HG03045 (cell line): ENCODE measurements around the gene MAMDC2.

Source experiments
- ATAC-seq: cut with Tn5 transposase; IDR thresholded peaks from one replicate; pipeline ENCODE4 v1.9.1; 2021; ENCODE audit warnings: mild to moderate bottlenecking, moderate library complexity; ENCODE audit not compliant: unreplicated experiment

MAMDC2 gene

GRCh38 chr9:70061776-70062175 is 18.1 kb downstream of the MAMDC2 start:
- no peak for ATAC-seq

GRCh38 chr9:70064496-70064895 is 20.8 kb downstream of the MAMDC2 start:
- ATAC-seq = no peak

GRCh38 chr9:70065572-70065971 is 21.9 kb downstream of the MAMDC2 start:
- no peak for ATAC-seq

GRCh38 chr9:70066418-70066817 is 22.8 kb downstream of the MAMDC2 start:
- ATAC-seq = no peak

DNA sequence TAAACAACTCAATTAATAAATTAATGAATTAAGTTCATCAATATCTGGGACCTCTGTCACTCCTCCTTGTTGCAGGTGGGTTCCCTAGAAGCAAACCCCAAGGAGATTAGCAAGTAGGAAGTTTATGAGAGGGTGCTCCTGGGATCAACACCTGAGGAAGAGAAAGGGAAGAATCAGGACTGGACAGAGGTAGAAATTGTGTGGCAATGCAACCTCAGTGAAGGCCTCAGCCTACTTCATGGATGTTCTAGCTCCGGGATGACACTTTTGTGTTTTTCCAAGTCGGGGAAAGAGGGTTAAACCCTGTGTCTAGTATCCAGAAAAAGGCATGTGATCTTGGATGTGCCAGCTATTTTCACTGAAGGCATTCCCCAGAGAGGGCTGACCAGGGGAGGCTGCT is 23.2 kb downstream of the MAMDC2 start:
- ATAC-seq = no peak

- no peak for ATAC-seq
These were observed 26.1 kb downstream of the MAMDC2 start for GRCh38 chr9:70069704-70070103.

- ATAC-seq = no peak
These were observed 29.5 kb downstream of the MAMDC2 start for GRCh38 chr9:70073193-70073592.

DNA sequence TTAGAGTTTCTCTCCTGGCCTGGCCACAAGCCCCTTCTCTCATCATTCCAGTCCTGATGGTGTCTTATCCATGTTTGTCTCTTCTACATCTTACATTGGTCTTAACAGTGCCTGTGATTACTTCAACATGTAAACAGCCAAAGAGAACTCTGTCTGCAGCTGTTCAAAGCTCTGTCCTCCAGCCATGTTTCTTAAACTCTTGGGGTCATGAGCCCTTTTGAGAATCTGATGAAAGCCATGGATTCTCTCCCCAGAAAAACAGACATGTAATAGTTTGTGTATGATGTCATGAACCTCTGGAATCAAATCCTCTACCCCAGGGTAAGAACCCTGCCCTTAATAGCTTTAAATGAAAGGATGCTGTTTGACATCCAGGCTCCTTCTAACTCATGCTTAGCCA is 30.1 kb downstream of the MAMDC2 start:
- no peak for ATAC-seq

DNA sequence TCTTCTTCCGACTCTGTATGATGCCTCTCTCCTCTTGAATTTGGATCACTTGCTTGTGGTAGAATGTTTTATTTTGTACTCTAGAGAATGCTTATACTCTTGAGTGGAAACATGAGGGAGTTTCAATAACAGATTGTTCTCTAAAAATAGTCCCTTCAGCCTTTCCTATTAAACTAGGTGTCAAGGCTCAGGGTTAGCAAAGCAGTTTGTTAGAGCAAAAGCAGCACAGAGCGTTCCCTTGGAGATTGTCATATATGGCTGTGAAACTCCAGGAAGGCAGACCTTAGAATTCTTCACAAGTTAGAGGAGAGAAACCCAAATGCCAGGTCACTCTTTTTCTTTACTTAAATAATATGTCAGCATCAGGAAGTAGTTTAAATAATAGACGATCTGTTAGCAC is 33.0 kb downstream of the MAMDC2 start:
- no peak for ATAC-seq

GRCh38 chr9:70079417-70080037 is 35.9 kb downstream of the MAMDC2 start:
- ATAC-seq = no peak

DNA sequence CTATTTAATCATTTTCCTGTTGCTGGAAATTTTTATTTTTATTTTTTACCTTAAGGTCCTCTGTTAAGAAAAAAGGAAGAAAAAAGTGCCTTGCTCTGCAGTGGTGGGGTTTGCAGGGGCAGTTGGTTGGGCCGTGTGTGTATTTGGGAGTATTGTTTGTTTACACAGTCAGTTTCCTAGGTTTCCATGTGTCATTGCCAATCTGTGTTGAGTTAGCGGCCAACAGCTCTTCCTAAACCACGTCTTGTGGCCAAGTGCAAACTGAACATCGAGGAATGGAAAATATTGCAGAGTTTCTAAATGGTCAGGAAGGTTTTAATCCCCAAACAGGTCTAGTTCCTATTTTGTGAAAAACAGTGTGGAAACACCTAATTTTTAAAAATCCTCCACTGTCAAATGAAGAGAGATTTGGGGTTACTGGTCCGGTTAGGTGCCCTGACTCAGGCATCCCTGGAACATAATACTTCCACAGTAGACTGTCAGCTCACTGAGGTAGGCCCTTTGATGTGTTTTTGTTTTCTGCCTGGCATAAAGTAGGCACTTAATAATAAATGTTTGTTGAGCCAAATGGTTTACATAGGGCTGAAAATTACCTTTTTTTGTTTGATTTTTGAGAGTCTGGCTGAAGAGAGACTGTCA is 37.0 kb downstream of the MAMDC2 start:
- no peak for ATAC-seq

DNA sequence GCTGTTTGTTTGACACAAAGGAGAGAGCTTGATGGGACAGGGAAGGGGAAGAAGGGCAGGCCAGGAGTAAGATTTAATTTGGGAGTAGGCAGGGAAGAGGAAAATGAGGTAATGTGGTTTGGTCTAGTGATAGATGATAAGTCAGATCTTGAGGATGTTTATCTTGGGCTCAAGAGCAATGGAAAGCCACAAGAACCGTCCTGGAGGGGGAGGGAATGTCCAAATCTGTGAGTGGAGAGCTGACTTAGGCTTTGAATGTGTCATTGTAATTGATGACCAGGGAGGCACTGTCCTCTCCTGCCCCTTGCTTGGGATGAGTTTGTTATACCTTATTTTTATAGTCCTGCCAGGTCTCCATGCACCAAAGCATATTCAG is 37.5 kb downstream of the MAMDC2 start:
- ATAC-seq = no peak

DNA sequence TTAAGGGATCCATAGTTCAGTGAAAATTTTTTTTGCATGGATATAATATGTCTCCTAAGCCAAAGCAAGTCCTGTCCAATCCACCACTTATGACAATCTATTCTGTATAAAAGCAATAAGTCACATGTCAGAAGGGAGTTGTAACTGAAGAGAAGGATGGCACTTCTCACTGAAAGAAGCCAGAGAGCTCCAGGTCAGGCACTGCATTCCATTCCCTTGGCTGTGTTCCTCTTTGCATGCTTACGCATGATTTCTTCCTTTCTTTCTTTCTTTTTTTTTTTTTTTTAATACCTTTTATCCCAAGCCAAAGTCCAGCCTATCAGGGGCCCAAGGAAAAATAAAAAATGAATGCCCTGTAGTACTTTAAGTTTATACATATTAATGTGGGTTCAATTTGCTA is 39.8 kb downstream of the MAMDC2 start:
- ATAC-seq = no peak

DNA sequence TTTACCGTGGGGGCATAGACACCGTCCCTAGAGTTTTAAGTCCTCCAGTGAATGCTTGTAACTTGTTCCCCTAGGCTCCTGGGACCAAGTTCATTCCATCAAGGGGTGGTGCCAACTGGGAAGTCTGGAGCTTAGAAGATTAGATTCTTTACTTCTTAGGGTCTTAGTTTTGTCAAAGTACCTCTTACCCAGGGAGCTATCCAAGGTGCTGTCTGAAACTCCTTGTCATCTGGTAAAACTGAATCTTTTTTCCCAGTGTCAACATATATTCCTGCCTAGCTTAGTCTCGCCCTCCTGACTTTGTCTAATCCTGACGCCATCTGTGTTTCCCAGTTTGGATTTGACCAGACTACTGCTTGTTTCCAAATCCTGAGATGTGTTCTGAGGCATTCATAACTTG is 41.6 kb downstream of the MAMDC2 start:
- no peak for ATAC-seq

- no peak for ATAC-seq
These were observed 47.5 kb downstream of the MAMDC2 start for GRCh38 chr9:70091103-70091502.

DNA sequence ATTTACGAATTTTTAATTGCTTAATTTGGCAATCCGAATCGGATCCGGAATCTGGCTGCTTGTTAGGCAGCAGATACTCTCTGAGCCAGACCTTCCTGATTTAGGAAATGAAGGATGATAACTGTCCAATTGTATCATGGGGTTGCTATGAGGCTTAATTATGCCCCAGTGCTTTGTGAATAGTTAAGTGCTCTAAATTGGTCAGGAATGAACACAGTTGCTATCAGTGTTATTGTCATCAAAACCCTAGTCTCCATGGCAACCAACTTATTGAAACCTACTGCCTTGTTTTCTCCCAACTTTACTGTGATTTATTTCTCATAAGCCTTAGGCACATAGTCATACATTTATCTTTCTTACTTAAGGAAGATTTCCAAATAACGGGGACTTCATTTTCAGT is 47.9 kb downstream of the MAMDC2 start:
- ATAC-seq = no peak

DNA sequence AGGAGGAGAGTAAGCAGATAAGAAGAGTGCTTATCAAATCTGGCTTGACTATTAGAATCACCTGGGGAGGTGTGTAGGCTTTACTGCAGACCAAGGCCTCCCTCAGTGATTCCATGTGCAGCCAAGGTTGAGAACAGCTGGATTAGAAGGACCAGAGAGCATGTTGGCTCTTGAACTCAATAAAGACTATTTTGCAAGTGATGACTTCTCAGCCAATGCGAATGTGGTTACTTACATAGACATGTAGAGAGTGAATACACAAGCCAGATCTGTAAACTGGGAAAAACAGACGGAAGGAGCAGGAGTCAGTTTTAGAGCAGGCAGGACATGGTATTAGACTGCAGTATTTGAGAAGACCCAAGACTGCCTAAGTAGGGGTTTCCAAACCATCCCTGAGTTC is 48.5 kb downstream of the MAMDC2 start:
- ATAC-seq = no peak

DNA sequence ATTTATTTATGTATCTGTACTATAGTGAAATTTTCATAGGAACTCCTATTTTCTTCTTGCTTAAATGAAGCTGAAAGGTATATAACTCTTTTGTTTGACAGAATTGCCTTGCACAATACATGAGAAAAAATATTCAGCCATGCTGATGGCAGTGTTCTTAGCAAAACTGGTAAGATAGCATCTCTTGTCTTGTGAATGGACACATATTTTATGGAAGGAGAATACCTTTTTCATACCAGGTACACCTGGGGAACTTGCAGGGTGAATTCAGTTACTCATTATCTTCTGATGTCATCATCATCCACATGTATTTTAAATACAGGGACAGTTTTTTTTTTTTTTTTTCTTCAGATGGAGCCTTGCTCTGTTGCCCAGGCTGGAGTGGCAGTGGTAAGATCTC is 49.4 kb downstream of the MAMDC2 start:
- no peak for ATAC-seq

DNA sequence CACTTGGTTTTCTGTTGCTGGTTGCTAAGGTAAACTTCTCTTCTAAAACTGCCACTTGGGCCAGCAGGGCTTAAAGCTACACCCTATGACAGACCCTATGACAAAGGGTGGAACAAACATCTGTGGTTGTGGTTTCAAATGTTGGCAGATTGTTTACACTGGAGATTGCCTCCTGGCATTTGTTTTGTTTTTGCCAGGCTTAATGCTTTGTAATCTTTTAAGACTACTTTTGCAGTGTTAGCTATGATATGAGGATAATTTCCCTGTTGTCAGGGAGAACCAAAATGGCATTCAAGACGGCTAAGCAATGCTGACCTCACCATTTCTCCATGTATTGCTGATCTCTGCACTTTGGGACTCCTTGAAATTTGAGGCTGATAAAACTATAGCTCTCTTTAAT is 50.3 kb downstream of the MAMDC2 start:
- ATAC-seq = no peak

- ATAC-seq = no peak
These were observed 51.1 kb downstream of the MAMDC2 start for GRCh38 chr9:70094747-70095146.

DNA sequence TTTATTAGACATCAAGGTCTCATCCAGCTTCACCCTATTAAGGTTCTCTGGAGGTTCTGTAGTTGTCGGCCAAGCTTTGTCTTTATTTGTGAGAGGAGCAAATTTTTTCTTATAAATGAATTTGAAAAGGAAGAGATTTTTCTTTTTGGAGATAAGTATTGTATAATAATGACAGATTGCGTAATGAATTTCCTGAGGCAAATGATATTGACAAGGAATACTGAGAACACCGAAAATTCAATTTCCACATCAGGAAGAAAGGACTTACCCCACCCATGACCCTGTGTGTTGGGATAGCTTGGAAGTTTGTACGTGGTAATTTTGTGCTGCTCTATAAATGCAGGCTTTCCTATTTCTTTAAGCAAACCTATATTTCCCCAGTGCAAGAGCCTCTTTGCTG is 53.5 kb downstream of the MAMDC2 start:
- no peak for ATAC-seq

DNA sequence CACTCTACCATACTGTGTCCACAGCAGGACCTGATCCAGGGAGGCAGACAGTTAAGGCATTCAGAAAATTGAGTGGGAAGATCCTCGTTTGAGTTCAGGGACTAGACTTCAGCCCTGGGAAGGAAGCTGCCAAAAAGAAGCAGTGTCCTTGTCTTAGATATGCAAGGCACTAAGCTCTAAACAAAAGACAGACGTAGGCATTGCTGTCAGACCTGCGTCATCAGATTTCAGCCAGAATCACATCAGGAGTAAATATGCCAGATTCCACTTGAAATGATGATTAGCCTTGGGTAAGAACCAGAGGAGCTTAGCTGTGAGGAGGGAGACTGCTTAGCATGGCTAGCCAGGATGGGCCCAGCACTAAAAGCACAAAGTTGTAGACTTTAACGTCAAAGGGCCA is 56.7 kb downstream of the MAMDC2 start:
- ATAC-seq = no peak

GRCh38 chr9:70101265-70101664 is 57.6 kb downstream of the MAMDC2 start:
- ATAC-seq = no peak
